GM21367 (cell line): Measurements from ENCODE around the gene SPIRE1.
"Not testable (repeated sequence)": the region's sequence is repeated elsewhere in the genome, so short reads cannot be mapped to it uniquely, and the experiment has no call there.

Experiments
- ATAC-seq: cut with Tn5 transposase; IDR thresholded peaks from one replicate; pipeline ENCODE4 v1.9.1; 2021; ENCODE audit not compliant: unreplicated experiment

Gene SPIRE1

GRCh38 chr18:12599966-12600365 lies 57.9 kb downstream of the SPIRE1 start:
- no peak for ATAC-seq

DNA sequence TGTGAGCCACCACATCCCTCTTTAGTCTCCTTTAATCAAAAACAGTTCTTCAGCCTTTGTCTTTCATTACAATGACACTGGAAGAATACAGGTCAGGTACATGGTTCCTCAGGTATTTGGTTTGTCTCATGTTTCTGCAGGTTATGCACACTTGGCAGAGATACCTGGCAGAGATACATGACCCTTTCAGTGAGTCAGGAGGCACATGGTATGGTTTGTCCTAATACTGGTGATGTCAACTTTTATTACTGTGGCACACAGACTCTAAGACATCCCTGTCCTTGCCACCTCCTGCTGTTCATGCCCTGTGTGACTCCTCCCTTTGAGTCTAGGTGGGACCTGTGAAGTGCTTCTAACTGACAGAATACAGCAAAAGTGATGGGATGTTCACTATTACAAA lies 58.4 kb downstream of the SPIRE1 start:
- ATAC-seq: no peak

- no peak for ATAC-seq
These were observed 59.6 kb downstream of the SPIRE1 start for GRCh38 chr18:12598181-12598930.

- ATAC-seq: no peak
These were observed 60.1 kb downstream of the SPIRE1 start for GRCh38 chr18:12597760-12598159.

GRCh38 chr18:12595571-12596255 lies 62.2 kb downstream of the SPIRE1 start:
- no peak for ATAC-seq

GRCh38 chr18:12593866-12594265 lies 64.0 kb downstream of the SPIRE1 start:
- ATAC-seq: no peak

GRCh38 chr18:12592597-12593127 lies 65.2 kb downstream of the SPIRE1 start:
- ATAC-seq: no peak

DNA sequence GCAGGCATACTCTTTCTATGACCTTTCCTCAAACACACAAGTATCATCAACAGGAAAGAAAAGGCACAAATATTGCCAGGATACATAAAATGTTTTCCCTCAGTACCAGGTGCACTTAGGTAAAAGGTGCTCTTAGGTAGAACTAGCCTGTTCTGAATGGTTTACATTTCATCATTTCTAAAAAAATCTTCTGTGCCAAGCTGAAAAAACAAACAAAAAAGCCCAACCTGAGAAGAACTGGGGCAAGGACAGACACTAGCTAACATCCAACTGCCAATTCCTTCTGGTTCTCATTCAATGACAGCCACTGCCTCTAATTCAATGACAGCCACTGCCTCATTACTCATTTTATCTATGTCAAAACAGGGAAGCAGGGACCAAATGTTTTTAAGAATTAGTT lies 68.5 kb downstream of the SPIRE1 start:
- no peak for ATAC-seq

DNA sequence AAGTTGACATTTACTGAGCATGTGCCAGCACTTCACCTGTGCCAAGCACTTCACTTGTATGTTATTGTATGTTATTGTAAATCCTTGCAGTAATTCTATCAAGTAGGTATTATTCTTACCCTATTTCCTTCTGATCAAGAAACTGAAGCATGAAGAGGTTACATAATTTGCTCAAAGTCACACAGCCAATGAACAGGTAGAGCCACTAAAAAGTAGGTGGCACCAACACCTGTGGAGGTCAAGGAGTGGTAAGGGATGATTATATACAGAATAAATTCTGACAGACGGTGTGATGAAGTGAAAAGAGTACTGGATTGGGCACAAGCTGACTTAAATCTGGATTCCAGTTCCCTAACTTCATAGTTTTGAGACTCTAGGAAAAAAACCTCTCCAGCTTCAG lies 71.0 kb downstream of the SPIRE1 start:
- no peak for ATAC-seq

DNA sequence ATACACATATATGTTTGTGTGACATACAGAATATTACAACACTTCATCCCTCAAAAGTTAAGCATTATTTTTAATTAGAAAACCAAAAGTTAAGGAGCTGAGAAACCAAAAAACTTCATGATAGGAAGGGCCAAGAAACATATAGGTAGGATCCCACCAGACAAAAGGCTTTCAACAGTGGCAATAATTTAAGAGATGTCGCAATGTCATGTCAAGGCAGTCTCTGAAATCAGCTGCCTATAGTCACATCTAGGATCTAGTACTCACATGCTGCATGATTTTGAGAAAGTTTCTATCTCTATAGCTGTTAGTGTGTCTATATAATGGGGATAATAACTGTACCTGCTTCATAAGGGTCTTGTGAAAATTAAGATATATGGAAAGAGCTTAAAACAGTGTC lies 72.7 kb downstream of the SPIRE1 start:
- no peak for ATAC-seq

GRCh38 chr18:12580630-12581342 lies 77.1 kb downstream of the SPIRE1 start:
- no peak for ATAC-seq

GRCh38 chr18:12579775-12580174 lies 78.1 kb downstream of the SPIRE1 start:
- no peak for ATAC-seq

DNA sequence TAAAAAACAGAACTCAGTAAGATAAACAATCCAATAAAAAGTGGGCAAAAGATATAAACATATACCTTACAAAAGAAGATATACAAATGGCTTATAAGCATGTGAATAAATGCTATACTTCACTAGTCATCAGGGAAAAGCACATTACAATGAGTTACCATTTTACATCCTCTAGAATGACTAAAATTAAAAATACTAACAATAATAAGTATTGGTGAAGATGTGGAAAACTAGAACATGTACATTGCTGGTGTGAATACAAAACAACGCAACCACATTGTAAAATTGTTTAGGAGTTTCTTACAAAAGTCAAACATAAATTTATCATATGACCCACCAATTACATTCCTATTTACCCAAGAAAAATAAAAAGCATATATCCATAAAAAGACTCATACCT lies 80.1 kb downstream of the SPIRE1 start:
- ATAC-seq: no peak

GRCh38 chr18:12574494-12575185 lies 83.3 kb downstream of the SPIRE1 start:
- no peak for ATAC-seq

DNA sequence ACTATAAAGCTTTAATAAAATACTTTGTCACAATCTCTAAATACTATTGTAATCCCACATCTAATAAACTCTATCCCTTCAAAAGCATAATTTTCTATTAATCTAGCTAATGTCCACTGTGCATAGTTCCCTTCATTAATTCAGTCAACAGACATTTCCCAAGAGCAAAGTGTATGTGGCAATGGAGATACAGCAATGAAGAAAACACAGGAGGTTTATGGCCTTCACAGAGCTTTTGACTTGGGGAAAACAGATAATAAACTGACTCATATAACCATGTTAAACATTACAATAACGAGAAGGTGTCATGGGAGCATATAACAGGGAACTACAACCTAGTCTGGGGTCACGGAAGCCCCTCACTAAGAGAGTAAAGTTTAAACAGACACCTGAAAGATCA lies 86.3 kb downstream of the SPIRE1 start:
- no peak for ATAC-seq

DNA sequence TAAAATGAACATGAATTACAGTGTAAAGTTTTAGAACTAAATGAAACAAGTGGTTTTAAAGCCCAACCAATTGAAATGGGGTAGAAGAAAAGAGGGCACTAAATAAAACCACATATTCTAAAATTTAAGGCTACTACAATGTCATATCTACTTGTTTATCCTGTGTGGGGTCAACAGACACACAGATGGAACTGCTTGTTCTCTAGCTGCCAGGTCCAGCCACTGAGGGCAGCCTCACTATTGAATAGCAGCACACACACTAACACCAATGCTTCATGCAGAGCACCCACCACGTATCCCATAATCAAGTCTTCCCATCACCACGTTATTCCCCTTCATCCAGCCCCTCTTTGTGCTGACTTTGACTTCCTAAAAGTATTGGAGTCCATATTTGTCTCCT lies 88.1 kb downstream of the SPIRE1 start:
- no peak for ATAC-seq

- no peak for ATAC-seq
These were observed 90.1 kb downstream of the SPIRE1 start for GRCh38 chr18:12567849-12568248.

DNA sequence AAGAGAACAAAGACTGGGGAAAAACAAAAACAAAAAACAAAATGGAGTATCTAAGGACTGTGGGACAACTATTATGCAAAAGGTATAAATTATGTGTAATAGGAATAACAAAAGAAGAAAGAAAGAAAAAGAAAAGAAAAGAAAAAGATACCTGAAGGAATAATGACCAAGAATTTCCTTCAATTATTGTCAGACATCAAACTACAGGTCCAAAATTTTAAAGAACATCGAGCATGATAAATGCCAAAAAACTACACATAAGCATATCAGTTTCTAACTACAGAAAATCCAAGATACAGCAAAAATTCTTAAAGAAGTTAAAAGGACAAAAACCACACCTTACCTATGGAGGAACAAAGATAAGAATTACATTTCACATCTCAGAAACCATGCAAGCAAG lies 93.0 kb downstream of the SPIRE1 start:
- ATAC-seq: no peak

DNA sequence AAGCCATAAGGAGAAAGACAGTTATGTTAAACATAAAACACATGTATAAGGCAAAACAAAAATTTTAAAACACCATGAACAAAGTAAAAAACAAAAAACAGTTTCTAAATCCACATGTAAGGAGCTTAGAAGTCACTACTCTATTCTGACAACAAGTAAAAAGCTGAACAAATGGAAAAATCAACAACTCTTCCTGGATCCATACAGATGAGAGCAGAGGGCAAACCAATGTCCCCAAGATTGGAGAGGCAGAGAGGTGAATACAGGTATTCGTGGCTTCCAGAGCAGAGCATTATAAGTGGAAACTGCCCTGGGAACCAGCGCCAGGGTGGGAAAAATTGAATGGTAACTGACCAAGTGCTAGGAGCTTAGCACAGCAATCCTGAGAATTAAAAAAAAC lies 93.5 kb downstream of the SPIRE1 start:
- no peak for ATAC-seq

DNA sequence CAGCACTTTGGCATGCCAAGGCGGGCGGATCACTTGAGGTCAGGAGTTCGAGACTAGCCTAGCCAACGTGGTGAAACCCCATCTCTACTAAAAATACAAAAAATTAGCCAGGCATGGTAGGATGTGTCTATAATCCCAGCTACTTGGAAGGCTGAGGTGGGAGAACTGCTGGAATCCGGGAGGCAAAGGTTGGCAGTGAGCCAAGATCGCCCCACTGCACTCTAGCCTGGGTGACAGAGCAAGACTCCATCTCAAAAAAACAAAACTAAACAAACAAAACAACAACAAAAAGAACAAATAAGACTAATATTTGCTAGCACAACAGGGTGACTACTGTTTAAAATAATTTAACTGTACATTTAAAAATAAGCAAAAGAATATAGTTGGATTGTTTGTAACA lies 97.3 kb downstream of the SPIRE1 start:
- not testable (repeated sequence) for ATAC-seq

DNA sequence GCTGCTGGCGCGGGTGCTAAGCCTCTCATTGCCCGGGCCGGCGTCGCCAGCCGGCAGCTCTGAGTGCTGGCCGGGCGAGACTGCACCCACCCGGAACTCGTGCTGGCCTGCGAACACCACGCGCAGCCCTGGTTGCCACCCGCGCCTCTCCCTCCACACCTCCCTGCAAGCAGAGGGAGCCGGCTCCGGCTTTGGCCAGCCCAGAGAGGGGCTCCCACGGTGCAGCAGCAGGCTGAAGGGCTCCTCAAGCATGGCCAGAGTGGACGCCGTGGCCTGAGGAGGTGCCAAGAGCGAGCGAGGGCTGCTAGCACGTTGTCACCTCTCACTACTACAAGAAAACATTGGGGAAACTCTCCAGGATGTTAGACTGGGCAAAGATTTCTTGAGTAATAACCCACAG lies 98.6 kb downstream of the SPIRE1 start:
- ATAC-seq: no peak
